ENCODE results near the gene ALPI.
"Not testable (repeated sequence)": the region's sequence is repeated elsewhere in the genome, so short reads cannot be mapped to it uniquely, and the experiment has no call there.

Gene ALPI

GRCh38 chr2:232455426-232456255 is at the start of gene ALPI:
Gene ALPI (plus strand): TSS chr2:232456153. CDS start chr2:232456200, 47 bp downstream.
- TF ChIP-seq CTCF (conservative IDR thresholded peaks at IDR 0.05), result no peak
- no peak within 1 kb of the TSS for H3K27ac ChIP-seq

- no peak for TF ChIP-seq CTCF (conservative IDR thresholded peaks at IDR 0.05)
- no peak within 1 kb of the TSS for H3K27ac ChIP-seq
Measured at GRCh38 chr2:232406556-232407310, 49.2 kb upstream of the ALPI start, which contains the start of gene ALPG. Gene ALPG (plus strand): TSS chr2:232406844. CDS start chr2:232406895, 51 bp downstream.

- not testable (repeated sequence) for H3K27ac ChIP-seq
Measured at GRCh38 chr2:232407428-232408150, 48.4 kb upstream of the ALPI start.

- not testable (repeated sequence) for H3K27ac ChIP-seq
Measured at GRCh38 chr2:232408269-232408668, 47.7 kb upstream of the ALPI start.

GRCh38 chr2:232409617-232410016 is 46.3 kb upstream of the ALPI start:
- H3K27ac ChIP-seq, result not testable (repeated sequence)

GRCh38 chr2:232410238-232410900 is 45.6 kb upstream of the ALPI start:
- no peak for TF ChIP-seq CTCF (conservative IDR thresholded peaks at IDR 0.05)
- H3K27ac ChIP-seq, result no peak overlapping the region

GRCh38 chr2:232411901-232412629 is 43.9 kb upstream of the ALPI start:
- no peak overlapping the region for H3K27ac ChIP-seq
- no peak for TF ChIP-seq CTCF (conservative IDR thresholded peaks at IDR 0.05)

- H3K27ac ChIP-seq, result no peak overlapping the region
- no peak for TF ChIP-seq CTCF (conservative IDR thresholded peaks at IDR 0.05)
Measured at GRCh38 chr2:232412986-232413385, 43.0 kb upstream of the ALPI start.

Data from VCaP (cell line).